Measurements from ENCODE around the gene SIK2.
"Not testable (repeated sequence)": the region's sequence is repeated elsewhere in the genome, so short reads cannot be mapped to it uniquely, and the experiment has no call there.

- TF ChIP-seq, protein P1, sequence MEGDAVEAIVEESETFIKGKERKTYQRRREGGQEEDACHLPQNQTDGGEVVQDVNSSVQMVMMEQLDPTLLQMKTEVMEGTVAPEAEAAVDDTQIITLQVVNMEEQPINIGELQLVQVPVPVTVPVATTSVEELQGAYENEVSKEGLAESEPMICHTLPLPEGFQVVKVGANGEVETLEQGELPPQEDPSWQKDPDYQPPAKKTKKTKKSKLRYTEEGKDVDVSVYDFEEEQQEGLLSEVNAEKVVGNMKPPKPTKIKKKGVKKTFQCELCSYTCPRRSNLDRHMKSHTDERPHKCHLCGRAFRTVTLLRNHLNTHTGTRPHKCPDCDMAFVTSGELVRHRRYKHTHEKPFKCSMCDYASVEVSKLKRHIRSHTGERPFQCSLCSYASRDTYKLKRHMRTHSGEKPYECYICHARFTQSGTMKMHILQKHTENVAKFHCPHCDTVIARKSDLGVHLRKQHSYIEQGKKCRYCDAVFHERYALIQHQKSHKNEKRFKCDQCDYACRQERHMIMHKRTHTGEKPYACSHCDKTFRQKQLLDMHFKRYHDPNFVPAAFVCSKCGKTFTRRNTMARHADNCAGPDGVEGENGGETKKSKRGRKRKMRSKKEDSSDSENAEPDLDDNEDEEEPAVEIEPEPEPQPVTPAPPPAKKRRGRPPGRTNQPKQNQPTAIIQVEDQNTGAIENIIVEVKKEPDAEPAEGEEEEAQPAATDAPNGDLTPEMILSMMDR (IDR thresholded peaks at IDR 0.05), result not testable (repeated sequence)
- not testable (repeated sequence) for TF ChIP-seq POLR2A (IDR thresholded peaks at IDR 0.05)
These were observed 49.1 kb downstream of the SIK2 start for GRCh38 chr11:111651336-111651735.
